ENCODE data around the gene MYO1A. TPM values are rescaled to one million over a fixed set of nuclear protein-coding genes. Genes with fewer than 3 reads are reported as not detected.

The MYO1A gene
- not detected in 2 replicates for total RNA-seq

GRCh38 chr12:57049890-57050289 lies at the start of gene MYO1A:
Gene MYO1A, minus strand, starts transcription at chr12:57050129. Its CDS starts 1,806 bp downstream, at chr12:57048323.

DNA sequence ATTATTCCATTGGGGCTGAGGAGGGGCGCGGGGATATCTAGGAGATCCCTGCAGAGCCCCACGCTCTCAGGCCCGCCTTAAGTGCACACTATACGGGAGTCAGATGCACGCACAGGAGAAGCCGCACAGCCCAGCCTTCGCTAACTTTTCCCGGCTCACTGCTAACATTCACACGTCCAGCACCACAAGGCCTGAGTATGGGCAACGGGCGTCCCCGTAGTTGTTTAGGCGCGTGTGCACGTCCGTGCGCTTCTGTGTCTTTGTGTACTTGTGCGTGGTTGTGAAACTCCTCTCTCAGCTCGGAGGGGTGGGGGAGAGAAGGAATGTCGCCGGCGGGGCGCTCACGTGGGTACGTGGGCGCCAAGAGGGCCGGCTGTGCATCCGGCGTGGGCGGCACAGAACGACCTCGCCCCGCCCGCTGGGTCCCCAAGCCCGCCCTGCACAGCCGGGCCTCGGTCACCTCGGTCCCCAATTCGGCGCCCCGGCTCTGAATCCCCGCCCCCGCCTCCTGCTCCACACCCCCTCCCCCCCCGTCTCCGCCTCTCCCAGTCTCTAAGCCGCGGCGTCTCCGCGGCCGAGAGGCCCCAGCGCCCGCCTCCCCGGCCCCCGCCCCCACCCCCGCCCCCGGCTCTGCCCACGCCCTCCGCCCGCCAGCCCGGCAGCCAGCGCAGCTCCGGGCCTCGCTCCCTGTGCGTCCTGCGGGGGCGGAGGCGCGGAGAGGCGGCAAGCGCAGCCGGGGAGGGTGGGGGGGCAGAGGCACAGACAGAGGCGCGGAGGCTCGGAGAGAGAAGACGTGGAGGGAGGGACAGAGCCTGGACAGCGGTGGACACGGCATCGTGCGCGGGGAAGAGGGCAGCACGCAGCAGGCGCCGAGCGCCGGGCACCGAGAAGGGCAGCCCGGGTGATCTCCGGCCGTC lies 38.7 kb upstream of the MYO1A start, which contains the start of gene NAB2:
NAB2 (plus strand) TSS at position 761 of the 917 bp plus-strand sequence. CDS start 158 bp downstream, outside the sequence.

DNA sequence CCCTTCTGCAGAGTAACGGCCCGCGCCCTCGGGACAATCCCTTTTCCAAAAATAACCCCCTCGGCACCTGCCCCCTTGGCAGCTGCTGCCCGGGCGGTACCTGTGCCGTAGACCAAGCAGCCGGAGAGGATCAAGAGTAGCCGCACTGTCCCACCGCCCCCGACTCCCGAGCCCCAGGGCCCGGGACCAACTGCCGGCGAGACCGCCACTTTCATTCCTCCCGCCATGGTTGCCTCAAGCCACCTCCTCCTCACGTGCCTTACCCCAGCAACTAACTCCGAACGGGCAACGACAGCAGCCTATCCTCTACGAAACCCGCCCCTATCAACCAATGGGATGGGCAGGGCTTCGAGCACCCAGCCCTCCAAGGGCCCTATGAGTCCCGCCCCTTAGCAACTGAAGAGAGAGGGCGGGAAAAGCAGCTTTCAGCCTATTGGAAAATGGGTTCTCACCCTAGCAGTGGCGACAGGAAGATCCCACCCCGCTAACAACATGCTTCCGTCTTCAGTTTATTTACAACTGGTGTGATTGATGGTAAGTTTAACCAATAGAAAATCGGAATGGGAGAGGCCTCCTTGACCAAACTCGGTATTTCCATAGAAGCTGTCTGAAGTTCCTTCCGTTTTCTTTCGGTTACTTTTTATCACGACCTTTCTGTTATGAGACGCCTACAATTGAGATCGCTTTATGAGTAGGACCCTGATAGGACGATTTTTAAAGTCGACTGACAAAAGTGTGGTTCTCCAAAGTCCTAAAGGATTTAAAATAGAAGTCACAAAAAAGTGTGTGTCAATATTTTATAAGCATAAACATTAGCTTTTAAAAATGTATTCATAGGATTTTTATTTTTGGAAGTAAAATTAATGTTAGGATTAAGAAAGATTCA lies 28.8 kb upstream of the MYO1A start, which contains the start of gene NEMP1:
NEMP1 (minus strand) TSS at position 273 of the 886 bp plus-strand sequence; CDS start at position 227, 46 bp downstream.

DNA sequence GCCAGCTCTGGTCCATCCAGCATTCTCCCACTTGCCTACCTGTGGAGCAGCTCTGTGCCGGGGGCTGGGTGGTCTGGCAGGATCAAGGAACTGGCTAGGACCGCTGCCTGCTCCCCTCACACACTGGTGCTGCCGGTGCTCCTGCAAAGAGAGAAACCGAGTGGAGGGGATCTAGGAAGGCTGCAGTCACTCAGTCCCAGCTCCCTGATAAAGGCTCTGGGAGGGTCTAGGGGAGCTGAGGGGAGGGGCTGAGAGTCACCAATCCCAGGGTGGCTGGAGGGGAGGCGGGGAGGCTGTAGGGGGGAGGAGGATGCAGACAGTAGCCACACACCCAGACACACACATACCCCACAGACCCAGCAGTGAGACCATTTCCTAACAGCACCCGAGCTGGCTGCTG lies 33.6 kb downstream of the MYO1A start, which contains the start of gene TAC3:
TAC3 (minus strand) TSS at position 182 of the 400 bp plus-strand sequence. CDS start 732 bp downstream, outside the sequence.

GRCh38 chr12:57005980-57006808 lies 43.7 kb downstream of the MYO1A start, which contains the start of gene ZBTB39:
Gene ZBTB39, minus strand, starts transcription at chr12:57006546. Its CDS starts 1,629 bp downstream, at chr12:57004917.

Other genes starting within 250 kb of the MYO1A start
- gene SDR9C7, start 115.7 kb downstream of the MYO1A start, total RNA-seq = 4.5 and 5.1 TPM in 2 replicates
- 0.28 and 0.49 TPM in 2 replicates for gene RDH16, start 92.5 kb downstream of the MYO1A start, total RNA-seq
- 3.5 and 5.2 TPM in 2 replicates for gene ZBTB39, start 43.6 kb downstream of the MYO1A start, total RNA-seq
- not detected in 2 replicates for gene TAC3, start 33.6 kb downstream of the MYO1A start, total RNA-seq
- 7.5 and 10.4 TPM in 2 replicates for gene NEMP1, start 28.7 kb upstream of the MYO1A start, total RNA-seq
- 72.4 and 73.9 TPM in 2 replicates for gene NAB2, start 39.0 kb upstream of the MYO1A start, total RNA-seq
- 65.3 and 78.1 TPM in 2 replicates for gene STAT6, start 61.2 kb upstream of the MYO1A start, total RNA-seq
- 25.8 and 34.4 TPM in 2 replicates for gene LRP1, start 78.4 kb upstream of the MYO1A start, total RNA-seq
- not detected in 2 replicates for gene LRP1-AS, start 97.5 kb upstream of the MYO1A start, total RNA-seq
- 6.2 and 9.3 TPM in 2 replicates for gene NXPH4, start 166.7 kb upstream of the MYO1A start, total RNA-seq
- gene SHMT2, start 179.6 kb upstream of the MYO1A start, total RNA-seq = 151 and 181 TPM in 2 replicates
- 0.35 and 1.1 TPM in 2 replicates for gene STAC3, start 201.1 kb upstream of the MYO1A start, total RNA-seq

Data from airway epithelial cell (primary cell).